HG02678 (cell line): ENCODE measurements around the gene ZNF324.
"Not testable (repeated sequence)": the region's sequence is repeated elsewhere in the genome, so short reads cannot be mapped to it uniquely, and the experiment has no call there.

Experiments
- ATAC-seq: cut with Tn5 transposase; IDR thresholded peaks from one replicate; pipeline ENCODE4 v1.9.1; 2021; ENCODE audit warnings: mild to moderate bottlenecking, moderate library complexity; ENCODE audit not compliant: unreplicated experiment

Gene ZNF324

DNA sequence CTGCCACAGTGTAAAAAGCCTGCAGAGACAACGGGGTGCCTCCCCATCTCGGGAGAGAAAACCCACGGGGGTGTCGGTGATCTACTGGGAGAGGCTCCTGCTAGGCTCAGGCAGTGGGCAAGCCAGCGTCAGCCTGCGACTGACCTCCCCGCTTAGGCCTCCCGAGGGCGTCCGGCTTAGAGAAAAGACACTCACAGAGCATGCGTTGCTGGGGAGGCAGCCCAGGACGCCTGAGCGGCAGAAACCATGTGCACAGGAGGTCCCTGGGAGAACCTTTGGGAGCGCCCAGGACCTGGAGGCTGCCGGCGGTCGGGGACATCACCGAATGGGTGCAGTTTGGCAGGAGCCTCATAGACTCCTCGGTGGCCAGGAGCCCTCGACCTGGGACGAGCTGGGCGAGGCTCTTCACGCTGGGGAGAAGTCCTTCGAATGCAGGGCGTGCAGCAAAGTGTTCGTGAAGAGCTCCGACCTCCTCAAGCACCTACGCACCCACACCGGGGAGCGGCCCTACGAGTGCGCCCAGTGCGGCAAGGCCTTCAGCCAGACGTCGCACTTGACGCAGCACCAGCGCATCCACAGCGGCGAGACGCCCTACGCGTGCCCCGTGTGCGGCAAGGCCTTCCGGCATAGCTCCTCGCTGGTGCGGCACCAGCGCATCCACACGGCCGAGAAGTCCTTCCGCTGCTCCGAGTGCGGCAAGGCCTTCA lies 4.1 kb downstream of the ZNF324 start:
- not testable (repeated sequence) for ATAC-seq

DNA sequence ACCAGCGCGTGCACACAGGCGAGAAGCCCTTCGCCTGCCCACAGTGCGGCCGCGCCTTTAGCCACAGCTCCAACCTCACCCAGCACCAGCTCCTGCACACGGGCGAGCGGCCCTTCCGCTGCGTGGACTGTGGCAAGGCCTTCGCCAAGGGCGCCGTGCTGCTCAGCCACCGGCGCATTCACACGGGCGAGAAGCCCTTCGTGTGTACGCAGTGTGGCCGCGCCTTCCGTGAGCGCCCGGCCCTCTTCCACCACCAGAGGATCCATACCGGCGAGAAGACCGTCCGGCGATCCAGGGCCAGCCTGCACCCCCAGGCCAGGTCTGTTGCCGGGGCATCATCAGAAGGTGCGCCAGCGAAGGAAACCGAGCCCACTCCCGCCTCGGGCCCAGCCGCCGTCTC lies 4.9 kb downstream of the ZNF324 start:
- no peak for ATAC-seq

DNA sequence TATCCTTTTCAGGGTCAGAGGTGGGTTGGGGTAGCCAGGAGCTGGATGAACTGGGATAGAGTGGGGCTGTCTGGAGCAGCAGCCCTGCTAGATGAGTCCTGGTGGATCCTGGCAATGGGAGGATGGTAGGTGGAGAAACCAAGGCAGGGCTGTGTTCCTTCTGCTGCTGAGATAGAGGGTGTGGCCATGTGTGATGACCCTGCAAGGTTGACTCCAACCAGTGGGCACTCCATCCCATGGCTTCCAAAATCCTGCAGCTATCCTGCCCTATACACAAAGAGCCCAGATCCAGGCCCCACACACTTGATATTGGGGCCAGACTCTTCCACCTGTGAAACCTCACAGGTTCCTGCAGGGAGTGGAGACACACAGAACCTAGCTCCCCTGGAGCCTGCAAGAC lies 6.9 kb downstream of the ZNF324 start:
- ATAC-seq: no peak

DNA sequence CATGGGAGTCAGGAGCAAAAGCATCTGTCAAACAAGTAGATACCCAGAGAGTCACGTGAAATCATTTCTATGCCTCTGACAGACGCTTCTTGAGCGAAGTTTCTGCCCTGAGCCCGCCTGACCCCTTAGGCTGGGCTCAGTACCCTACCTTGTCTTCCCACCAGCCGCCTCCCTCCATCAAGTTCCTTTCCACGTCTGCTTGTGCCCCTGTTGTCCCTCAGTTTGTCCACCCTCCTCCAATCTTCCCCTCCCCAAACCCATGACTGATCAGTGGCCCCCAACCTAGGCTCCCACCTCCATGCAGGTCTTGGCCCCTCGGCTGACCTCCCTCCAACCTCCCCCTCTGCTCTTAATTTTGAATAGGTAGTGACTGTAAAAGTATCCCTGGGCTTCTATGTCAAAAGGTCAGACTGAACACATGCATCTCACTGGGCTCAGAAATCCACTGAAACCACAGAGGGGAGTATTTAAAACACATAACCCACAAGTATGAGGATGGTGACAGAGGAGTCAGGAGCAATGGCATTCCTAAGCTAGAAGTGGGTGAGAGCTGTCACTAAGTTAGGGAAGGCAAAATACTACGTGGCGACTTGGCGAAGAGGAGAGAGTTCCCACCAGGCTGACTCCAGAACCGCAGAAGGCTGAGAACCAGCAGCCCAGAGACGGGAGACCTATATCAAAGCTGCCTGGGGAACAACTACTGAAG lies 7.6 kb downstream of the ZNF324 start:
- no peak for ATAC-seq

DNA sequence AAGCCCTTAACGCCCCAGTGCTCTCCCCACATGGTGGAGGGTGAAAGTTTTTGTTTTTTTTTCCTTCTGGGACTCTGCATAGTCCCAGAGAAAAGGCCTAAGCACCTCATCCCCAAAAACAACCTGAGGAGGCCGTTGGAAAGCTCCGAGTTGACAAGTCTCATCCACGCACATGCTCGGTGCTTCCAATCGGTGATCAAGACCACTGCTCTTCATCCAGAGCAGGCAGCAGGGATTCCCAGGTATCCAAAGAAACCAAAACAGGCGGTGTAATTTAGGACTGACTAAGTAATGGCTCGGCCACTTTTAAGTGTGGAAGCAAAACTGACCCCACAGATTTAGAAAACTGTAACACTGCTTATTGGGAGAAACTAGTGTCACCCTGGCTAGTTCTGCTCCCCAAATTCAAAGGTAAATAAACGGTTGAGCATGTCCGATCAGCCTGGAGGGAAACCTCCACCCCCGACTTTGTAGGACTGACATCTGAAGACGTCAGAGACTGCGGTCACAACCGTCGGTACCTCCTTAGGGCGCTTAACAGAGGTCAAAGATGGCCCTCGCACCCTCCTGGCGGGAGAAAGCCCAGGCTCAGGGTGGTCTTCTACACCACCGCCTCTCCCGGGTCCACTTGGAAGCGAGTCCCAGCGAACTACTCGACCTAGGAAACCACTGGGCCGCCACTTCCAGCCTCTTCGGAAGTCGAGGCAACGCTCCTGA lies 8.3 kb downstream of the ZNF324 start:
- no peak for ATAC-seq

DNA sequence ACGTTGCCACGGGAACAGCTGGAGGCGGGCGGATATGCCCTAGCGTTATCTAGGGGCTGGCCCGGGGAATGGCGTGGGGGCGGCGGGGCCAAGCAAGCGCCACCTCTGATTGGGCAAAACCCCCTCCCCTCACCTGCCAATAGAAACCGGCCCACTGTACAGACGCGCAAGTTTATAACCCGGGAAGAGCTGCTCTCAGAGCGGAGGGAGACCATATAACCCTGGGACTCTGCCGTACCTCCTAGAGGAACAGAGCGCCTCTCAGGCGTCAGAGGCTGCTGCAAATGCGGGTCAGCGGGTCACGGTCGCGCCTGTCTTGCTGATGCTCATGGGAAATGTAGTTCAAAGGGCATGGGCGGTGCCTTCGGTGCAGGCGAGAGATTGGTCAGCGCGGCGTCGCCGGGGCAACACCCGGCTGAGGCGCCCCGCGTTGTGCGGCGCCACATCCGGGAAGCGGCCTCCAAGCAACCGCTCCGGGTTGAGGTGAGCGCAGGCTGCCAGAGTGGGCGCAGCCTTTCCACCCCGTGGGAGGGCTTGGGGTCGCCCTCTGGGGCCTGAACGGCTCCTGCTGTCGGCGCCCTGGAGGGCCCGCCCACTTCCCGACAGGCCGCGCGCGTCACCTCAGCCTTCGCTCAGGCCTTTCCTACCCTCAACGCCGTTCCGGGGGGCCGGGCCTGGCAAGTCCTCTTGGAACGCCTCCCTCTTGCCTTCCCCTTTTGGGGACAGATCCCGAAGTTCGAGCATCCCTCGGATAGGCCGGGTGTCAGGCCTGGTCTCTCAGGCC lies 9.0 kb downstream of the ZNF324 start, which contains the start of gene ZNF446:
ZNF446 (plus strand) TSS at position 639 of the 784 bp plus-strand sequence. CDS start 867 bp downstream, outside the sequence.
- peak; percentile 86 for ATAC-seq

DNA sequence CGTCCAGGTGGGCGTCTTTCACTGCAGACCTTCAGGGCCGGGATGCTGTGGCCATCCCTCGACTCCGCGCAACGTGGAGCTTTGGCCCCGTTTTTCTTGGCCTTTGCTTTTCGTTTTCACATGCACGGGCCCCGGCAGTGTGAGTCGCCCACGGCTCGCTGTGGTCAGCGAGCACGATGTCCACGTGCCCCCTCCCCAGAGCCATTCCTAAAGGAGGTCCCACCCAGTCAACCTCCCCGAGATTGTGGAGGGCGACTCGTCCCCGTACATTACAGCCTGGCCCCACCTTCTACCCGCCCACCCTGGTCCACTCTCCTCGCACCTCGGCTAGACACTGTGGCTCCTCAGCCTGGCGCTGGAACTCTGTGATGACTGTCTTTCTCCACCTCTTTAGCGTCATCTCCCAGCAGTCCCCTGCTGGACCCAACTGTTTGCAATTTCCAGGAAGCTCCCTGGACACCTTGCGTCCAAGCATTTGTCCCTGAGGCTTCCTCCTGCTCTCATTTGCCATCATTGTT lies 9.7 kb downstream of the ZNF324 start:
- no peak for ATAC-seq

DNA sequence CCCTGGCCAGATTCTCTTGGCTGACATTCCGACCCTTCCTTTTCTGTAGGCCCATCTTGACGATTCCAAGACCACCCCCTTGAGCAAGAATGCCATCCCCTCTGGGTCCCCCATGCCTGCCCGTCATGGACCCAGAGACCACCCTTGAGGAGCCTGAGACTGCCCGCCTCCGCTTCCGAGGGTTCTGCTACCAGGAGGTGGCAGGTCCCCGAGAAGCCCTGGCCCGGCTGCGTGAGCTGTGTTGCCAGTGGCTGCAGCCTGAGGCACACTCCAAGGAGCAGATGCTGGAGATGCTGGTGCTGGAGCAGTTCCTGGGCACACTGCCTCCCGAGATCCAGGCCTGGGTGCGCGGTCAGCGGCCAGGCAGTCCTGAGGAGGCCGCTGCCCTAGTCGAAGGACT lies 10.2 kb downstream of the ZNF324 start:
- no peak for ATAC-seq

DNA sequence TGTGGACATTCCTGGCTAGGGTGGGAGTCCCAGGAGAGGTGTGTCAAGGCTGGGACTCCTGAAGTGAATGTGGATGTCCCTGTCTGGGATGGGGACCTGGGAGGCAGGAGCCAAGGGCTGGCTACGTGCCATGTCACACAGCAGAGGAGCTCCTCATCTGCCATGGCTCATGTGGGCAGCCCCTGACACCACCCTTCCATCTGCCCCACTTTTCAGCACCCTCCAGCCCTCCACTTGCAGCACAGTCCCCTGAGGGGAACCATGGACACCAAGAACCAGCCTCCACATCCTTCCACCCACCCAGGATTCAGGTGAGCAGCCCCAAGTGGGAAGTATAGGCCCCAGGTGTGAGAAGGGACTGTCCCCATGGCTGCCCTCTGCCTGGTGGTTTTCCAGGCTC lies 11.0 kb downstream of the ZNF324 start:
- no peak for ATAC-seq

DNA sequence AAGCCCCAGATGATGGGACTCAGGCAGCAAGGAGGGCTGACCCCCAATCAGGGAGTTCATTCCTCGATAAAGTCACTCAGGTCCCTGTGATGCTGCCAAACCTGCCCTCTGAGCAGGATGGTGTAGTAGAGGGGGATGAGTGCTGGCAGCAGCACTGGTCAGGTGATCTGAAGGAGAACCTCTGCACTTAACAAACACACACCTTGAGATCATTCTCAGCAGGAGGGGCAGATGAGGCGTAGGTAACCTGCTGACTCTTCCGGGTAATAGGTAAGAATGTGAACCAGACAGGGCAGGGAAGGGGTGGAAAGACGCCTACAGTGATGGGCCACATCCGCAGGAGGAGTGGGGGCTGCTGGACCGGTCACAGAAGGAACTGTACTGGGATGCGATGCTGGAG lies 12.4 kb downstream of the ZNF324 start:
- no peak for ATAC-seq

DNA sequence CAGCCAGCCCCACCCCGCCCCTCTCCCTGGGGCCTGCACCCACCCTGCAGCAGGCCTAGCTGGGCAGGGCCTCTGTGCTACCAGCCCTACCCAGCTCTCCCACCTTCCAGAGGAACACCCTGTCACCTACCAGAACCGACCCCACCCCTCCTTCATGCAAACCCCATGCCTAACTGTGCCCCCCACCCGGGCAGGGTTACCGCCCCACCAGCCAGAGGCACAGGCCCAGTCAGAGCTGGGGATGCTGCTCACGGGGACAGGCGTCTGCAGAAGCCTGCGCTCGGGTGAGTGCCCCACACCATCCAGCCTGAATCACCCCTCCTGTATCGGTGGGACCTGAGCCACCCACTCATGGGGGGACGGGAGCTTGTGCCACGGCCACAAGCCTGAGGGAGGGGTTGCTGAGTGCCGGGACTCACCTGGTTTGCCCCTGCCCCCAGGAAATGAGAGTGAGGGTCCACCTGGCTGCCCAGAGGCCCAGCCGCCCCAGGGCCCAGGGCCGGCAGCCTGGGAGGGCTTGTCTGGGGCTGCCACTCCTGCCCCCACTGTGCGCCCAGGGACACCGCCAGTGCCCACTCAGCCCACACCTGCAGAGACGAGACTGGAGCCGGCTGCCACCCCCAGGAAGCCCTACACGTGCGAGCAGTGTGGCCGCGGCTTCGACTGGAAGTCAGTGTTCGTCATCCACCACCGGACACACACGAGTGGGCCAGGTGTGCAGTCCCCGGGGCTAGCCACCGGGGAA lies 13.0 kb downstream of the ZNF324 start:
- no peak for ATAC-seq

DNA sequence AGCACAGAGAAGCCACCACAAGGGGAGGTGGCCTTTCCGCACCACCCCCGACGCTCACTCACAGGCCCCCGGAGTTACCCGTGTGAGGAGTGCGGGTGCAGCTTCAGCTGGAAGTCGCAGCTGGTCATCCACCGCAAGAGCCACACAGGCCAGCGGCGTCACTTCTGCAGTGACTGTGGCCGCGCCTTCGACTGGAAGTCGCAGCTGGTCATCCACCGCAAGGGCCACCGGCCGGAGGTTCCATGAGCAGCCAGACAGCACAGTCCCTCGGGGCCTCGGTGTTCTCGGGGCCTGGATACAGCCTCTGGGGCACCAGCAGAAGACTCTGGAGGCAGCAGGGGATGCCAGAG lies 13.6 kb downstream of the ZNF324 start:
- no peak for ATAC-seq

DNA sequence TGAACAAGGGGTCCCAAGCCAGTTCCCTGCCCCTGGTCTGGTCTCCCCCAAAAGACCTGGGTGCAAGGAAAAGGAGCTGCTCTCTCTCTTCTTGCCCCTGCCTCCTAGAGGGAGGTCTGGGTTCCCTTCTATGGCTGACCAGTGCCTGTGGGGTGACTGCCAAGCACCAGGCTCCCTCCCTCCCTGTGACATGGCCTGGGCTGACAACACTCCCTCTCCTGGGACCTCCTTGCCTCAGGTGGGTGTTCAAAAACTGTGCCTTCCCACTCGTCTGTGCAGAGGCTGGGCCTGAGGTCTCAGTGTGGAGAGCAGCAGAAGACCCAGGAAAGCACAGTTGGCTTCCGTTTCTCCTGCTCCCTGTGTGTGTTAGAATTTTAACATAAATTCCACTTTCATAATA lies 14.0 kb downstream of the ZNF324 start:
- no peak for ATAC-seq

DNA sequence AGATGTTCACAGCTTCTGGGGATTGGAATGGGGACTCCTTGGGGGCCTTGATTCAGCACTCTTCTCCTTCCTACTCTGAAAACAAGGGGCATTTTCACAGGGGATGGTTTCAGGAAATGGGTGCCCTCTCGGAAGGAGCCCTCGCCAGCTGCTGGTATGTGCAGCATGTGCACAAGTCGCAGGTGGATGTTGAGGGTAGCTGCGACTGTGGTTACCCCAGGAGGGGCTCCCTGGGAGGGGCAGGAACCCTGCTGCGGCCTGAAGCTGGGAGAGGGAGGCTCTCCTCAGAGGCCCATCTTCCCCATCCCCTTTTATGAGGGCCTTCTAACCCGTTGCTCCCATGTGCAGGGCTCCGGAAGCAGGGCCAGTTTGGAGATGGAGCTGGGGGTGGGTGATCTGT lies 15.5 kb downstream of the ZNF324 start:
- no peak for ATAC-seq

DNA sequence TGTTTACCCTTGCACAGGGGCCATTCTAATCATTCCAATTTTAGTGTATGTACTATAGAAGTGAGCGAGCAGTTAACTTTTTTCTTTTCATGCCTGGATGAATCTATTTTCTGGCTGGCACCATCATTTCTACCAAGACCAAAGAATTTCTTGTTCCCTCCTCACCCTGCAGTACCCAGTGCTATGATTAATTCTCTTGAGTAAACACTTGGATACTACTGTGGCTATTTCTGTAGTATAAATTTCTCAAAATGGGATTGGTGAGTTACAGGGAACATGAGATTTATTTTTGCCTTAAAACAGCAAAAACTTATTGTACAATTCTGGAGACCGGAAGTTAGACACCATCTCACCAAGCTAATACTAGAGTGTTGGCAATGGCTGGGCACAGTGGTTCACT lies 16.9 kb downstream of the ZNF324 start:
- no peak for ATAC-seq

DNA sequence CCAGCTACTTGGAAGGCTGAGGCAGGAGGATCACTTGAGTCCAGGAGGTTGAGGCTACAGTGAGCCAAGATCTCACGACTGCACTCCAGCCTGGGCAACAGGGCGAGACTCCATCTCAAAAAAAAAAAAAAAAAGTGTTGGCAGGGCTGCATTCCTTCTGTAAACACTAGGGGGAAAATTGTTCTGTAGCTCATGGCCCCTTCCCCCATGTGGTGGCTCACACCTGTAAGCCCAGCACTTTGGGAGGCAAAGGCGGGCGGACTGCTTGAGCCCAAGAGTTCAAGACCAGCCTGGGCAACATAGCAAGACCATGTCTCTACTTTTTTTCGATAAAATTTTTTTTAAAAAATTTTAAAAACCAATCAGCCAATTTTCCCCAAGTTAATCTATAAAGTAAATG lies 17.5 kb downstream of the ZNF324 start:
- ATAC-seq: not testable (repeated sequence)

DNA sequence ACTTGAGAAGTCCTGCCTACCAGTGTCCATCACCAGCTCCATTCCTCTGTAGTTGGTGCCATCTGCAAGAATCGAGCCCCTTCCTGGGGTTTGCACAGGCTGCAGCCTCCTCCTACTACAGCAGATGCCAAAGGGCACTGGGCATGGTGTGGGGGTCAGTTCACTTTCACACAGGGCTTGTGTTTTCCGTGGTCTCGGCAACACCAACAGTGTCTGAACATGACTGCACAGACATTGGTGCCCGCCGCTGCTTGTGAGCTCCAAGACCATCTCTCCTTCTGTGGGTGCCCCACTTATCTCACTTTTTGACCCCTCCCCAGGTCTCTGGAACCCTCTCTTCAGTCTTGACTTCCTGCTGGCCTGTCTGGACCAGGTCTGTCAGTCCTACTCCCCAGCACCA lies 24.5 kb downstream of the ZNF324 start:
- no peak for ATAC-seq

DNA sequence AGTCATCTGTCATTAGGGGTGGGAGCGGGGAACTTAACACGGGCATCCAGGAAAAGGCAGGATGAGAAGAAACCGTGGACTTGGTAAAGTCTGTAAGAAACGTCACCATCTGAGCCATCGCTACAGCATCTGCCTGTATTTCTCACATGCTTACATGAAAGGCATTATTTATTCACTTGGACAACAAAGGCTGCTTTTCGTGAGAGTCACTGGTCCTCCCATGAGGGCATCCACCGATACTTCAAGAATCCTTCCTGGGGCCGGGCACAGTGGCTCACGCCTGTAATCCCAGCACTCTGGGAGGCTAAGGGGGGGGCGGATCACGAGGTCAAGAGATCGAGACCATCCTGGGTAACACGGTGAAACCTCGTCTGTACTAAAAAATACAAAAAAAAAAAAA lies 25.4 kb downstream of the ZNF324 start:
- no peak for ATAC-seq

DNA sequence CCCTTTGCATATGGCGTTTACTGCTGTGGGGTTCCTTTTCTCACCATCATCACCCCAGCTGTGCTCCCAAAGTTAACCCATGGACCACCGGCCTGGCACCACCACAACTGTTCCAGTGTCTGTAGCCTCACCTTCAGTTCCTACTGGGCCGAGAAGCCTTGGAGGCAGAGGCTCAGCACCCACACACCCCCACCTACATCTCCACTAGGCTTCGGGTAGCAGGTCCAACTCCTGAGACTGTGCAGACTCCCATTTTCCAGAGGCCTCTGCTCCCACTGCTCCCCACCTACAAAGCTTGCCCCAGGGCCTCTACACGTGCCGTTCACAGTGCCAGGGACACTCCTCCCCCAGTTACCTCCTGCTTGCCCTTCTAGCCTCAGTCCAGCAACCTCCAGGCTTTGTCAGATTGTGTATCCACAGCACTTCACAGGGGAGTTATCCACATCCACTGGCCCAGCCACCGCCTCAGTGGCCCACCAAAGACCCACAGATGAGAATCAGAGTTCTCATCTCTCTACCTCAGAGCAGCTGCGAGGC lies 30.8 kb downstream of the ZNF324 start:
- no peak for ATAC-seq
